Activated CD4-positive, alpha-beta T cell treated with anti-CD3 and anti-CD28 coated beads, Interleukin-2, amount 50 U/mL, for 16 hours (primary cell): Measurements from ENCODE around the gene THRAP3.
A peak's percentile ranks its signal among the peaks of the same experiment; 100 is the strongest.
"Not testable (repeated sequence)": the region's sequence is repeated elsewhere in the genome, so short reads cannot be mapped to it uniquely, and the experiment has no call there.

ENCODE experiments used
- DNase-seq: peaks from one replicate; pipeline ENCODE4 v3.0.0-alpha.2; 2020

Gene THRAP3

GRCh38 chr1:36251794-36252481, 27.7 kb downstream of the THRAP3 start:
- DNase-seq: no peak

GRCh38 chr1:36252482-36252824, 28.2 kb downstream of the THRAP3 start:
- DNase-seq: not testable (repeated sequence)

GRCh38 chr1:36253161-36253862, 29.1 kb downstream of the THRAP3 start:
- DNase-seq: no peak

- DNase-seq: no peak
These were observed 32.5 kb downstream of the THRAP3 start for GRCh38 chr1:36256558-36257374.

GRCh38 chr1:36257375-36257767, 33.1 kb downstream of the THRAP3 start:
- peak; percentile 12 for DNase-seq

- DNase-seq: no peak
These were observed 34.7 kb downstream of the THRAP3 start for GRCh38 chr1:36258960-36259344.

GRCh38 chr1:36268981-36269380, 44.7 kb downstream of the THRAP3 start:
- no peak for DNase-seq

- no peak for DNase-seq
These were observed 45.2 kb downstream of the THRAP3 start for GRCh38 chr1:36269408-36269838.

- DNase-seq: no peak
These were observed 48.8 kb downstream of the THRAP3 start for GRCh38 chr1:36273024-36273423.

GRCh38 chr1:36274201-36274600, 50.0 kb downstream of the THRAP3 start:
- DNase-seq: no peak

GRCh38 chr1:36276688-36277087, 52.4 kb downstream of the THRAP3 start:
- DNase-seq: no peak

- DNase-seq: no peak
These were observed 55.0 kb downstream of the THRAP3 start for GRCh38 chr1:36279110-36279788.

GRCh38 chr1:36279789-36280296, 55.6 kb downstream of the THRAP3 start:
- no peak for DNase-seq

GRCh38 chr1:36284061-36284460, 59.8 kb downstream of the THRAP3 start:
- DNase-seq: no peak

- no peak for DNase-seq
These were observed 60.3 kb downstream of the THRAP3 start for GRCh38 chr1:36284517-36284916.

- DNase-seq: peak; percentile 78
These were observed 61.3 kb downstream of the THRAP3 start for GRCh38 chr1:36285443-36286101.

GRCh38 chr1:36286802-36287201, 62.6 kb downstream of the THRAP3 start:
- no peak for DNase-seq

GRCh38 chr1:36287595-36287994, 63.4 kb downstream of the THRAP3 start:
- no peak for DNase-seq

- no peak for DNase-seq
These were observed 71.1 kb downstream of the THRAP3 start for GRCh38 chr1:36295390-36295789.

GRCh38 chr1:36297062-36297461, 72.8 kb downstream of the THRAP3 start:
- DNase-seq: no peak

GRCh38 chr1:36298640-36299039, 74.4 kb downstream of the THRAP3 start:
- DNase-seq: no peak

- no peak for DNase-seq
These were observed 76.3 kb downstream of the THRAP3 start for GRCh38 chr1:36300526-36300925.
